Cardiac ventricle fibroblast (primary cell): Measurements from ENCODE around the gene ZNF578. TPM values are rescaled to one million over a fixed set of nuclear protein-coding genes. Genes with fewer than 3 reads are reported as not detected.

Experiments
- total RNA-seq: library from RNA; depleted of rRNA; stranded (reverse); fragments of >200 nt; gene quantifications from 2 replicates; pipeline ENCODE4 v1.2.3, GENCODE V29; 2015

ZNF578 gene
- total RNA-seq: 3.2 and 4.7 TPM in 2 replicates

GRCh38 chr19:52453324-52454094, at the start of gene ZNF578:
Gene ZNF578 (plus strand): TSS chr19:52453553. CDS start chr19:52501846, 48,293 bp downstream.

GRCh38 chr19:52428937-52429336, 24.4 kb upstream of the ZNF578 start, which contains the start of gene ZNF534:
Gene ZNF534 (plus strand): TSS chr19:52429148. CDS start chr19:52431475, 2,327 bp downstream.

GRCh38 chr19:52527134-52527955, 74.0 kb downstream of the ZNF578 start, which contains the start of gene ZNF808:
Gene ZNF808 (plus strand): TSS chr19:52527668. CDS start chr19:52543285, 15,617 bp downstream.

Other genes with a start within 250 kb of the ZNF578 start
- gene ZNF766, start 184.0 kb upstream of the ZNF578 start, total RNA-seq: 7.7 and 12.7 TPM in 2 replicates
- 11.5 and 12.6 TPM in 2 replicates for gene ZNF480, start 156.4 kb upstream of the ZNF578 start, total RNA-seq
- 4.1 and 4.6 TPM in 2 replicates for gene ZNF610, start 117.3 kb upstream of the ZNF578 start, total RNA-seq
- 15.2 and 28.0 TPM in 2 replicates for gene ZNF880, start 83.6 kb upstream of the ZNF578 start, total RNA-seq
- gene ZNF528, start 55.7 kb upstream of the ZNF578 start, total RNA-seq: 10.4 and 19.5 TPM in 2 replicates
- gene ZNF534, start 24.4 kb upstream of the ZNF578 start, total RNA-seq: 0.06 TPM in 1 of 2 replicates, not detected in the other
- 5.8 and 11.0 TPM in 2 replicates for gene ZNF808, start 74.1 kb downstream of the ZNF578 start, total RNA-seq
- gene ZNF701, start 116.7 kb downstream of the ZNF578 start, total RNA-seq: 5.0 and 6.5 TPM in 2 replicates
- 21.2 and 21.3 TPM in 2 replicates for gene ZNF83, start 184.8 kb downstream of the ZNF578 start, total RNA-seq